B cell (primary cell): Measurements from ENCODE around the gene DCAF7. TPM values are rescaled to one million over a fixed set of nuclear protein-coding genes. Genes with fewer than 3 reads are reported as not detected.
A peak's percentile ranks its signal among the peaks of the same experiment; 100 is the strongest.

Source experiments
- ATAC-seq: fragments of 200-7000 bp; cut with Tn5 transposase; one replicate; pipeline ENCODE4 v1.10.0; 2021; ENCODE audit warnings: low read depth, mild to moderate bottlenecking, moderate number of reproducible peaks, moderate library complexity
- CTCF ChIA-PET: fragments of 350-600 bp; sonication (Branson Sonifier 250); formaldehyde crosslinking; loops from one replicate; lab custom pipeline; 2021; ENCODE audit warnings: antibody characterized with exemption, inconsistent platforms; lab: Charles Lee
- POLR2A ChIA-PET: fragments of 350-600 bp; sonication (Branson Sonifier 250); formaldehyde crosslinking; loops from one replicate; lab custom pipeline; 2021; ENCODE audit warnings: antibody characterized with exemption; lab: Charles Lee
- DNase-seq: peaks from one replicate; pipeline ENCODE4 v3.0.0; 2013
- H2AFZ ChIP-seq: 2 replicates; pipeline ENCODE4 v1.6.1; 2012; ENCODE audit warnings: mild to moderate bottlenecking, low read depth, low read length; ENCODE audit not compliant: insufficient read depth, poor library complexity, severe bottlenecking
- H3K27ac ChIP-seq, 2 donors: 1 replicate in 1 of 2; 2 replicates in 1 of 2; pipeline ENCODE4 v1.5.1; 2012 to 2013; ENCODE audit warnings: low read length in 2 of 2, mild to moderate bottlenecking in 2 of 2, moderate library complexity in 1 of 2
- H3K27me3 ChIP-seq, 4 experiments: fragments of 200-600 bp in 1 of 4; sonication (generic) in 1 of 4; replicated peaks in 1 of 4; 1 replicate in 2 of 4; 2 replicates in 2 of 4; pipeline versions ENCODE4 v1.6.1 to v1.7.0; 2013 to 2016; ENCODE audit warnings: low read length in 3 of 4, mild to moderate bottlenecking in 2 of 4, mixed read lengths in 1 of 4, moderate library complexity in 1 of 4; ENCODE audit not compliant: insufficient read depth in 4 of 4, control insufficient read depth in 3 of 4; ENCODE audit errors: control extremely low read depth in 1 of 4
- H3K36me3 ChIP-seq, 2 experiments: replicated peaks in 1 of 2; 1 replicate in 1 of 2; 2 replicates in 1 of 2; pipeline versions ENCODE4 v1.6.1 to v1.7.1; 2013; ENCODE audit warnings: low read length in 1 of 2; ENCODE audit not compliant: insufficient read depth in 2 of 2, control insufficient read depth in 1 of 2; ENCODE audit errors: control extremely low read depth in 1 of 2, extremely low read depth in 1 of 2
- H3K4me1 ChIP-seq, 2 donors: fragments of 200-600 bp in 1 of 2; sonication (generic) in 1 of 2; 1 replicate in 1 of 2; 2 replicates in 1 of 2; pipeline versions ENCODE4 v1.5.1 to v1.6.1; 2013 to 2017; ENCODE audit warnings: low read length in 2 of 2; ENCODE audit not compliant: control insufficient read depth in 2 of 2, insufficient read depth in 2 of 2
- H3K4me2 ChIP-seq: replicated peaks from 2 replicates; pipeline ENCODE3; 2012; ENCODE audit warnings: mild to moderate bottlenecking, low read depth, low read length; ENCODE audit not compliant: poor library complexity, severe bottlenecking
- H3K4me3 ChIP-seq, 5 experiments: fragments of 200-600 bp in 1 of 5; sonication (generic) in 1 of 5; 1 replicate in 3 of 5; 2 replicates in 2 of 5; pipeline versions ENCODE4 v1.5.1 to v1.7.0; 2011 to 2016; ENCODE audit warnings: low read length in 4 of 5, mild to moderate bottlenecking in 4 of 5, low read depth in 2 of 5, control low read depth in 1 of 5, moderate library complexity in 1 of 5; ENCODE audit not compliant: insufficient read depth in 1 of 5; ENCODE audit errors: control extremely low read depth in 1 of 5, extremely low read depth in 1 of 5
- H3K79me2 ChIP-seq: fragments of 200-600 bp; sonication (generic); one replicate; pipeline ENCODE4 v1.6.0; 2016; ENCODE audit warnings: low read length; ENCODE audit not compliant: control insufficient read depth, insufficient read depth
- H3K9ac ChIP-seq: fragments of 200-600 bp; sonication (generic); 2 replicates; pipeline ENCODE4 v1.6.1; 2017; ENCODE audit warnings: mild to moderate bottlenecking, low read length, moderate library complexity
- H3K9me3 ChIP-seq, 3 donors: one replicate each; pipeline versions ENCODE4 v1.6.1 to v1.7.1; 2013; ENCODE audit warnings: low read length in 2 of 3; ENCODE audit not compliant: control insufficient read depth in 2 of 3, insufficient read depth in 1 of 3; ENCODE audit errors: control extremely low read depth in 1 of 3
- H4K20me1 ChIP-seq: 2 replicates; pipeline ENCODE4 v1.6.0; 2012; ENCODE audit warnings: mild to moderate bottlenecking, low read length; ENCODE audit not compliant: insufficient read depth, control insufficient read depth, poor library complexity, severe bottlenecking
- H3K27ac Mint-ChIP-seq: one replicate; pipeline ENCODE4 v1.8.0; 2021; ENCODE audit warnings: mixed read lengths
- H3K27me3 Mint-ChIP-seq: one replicate; pipeline ENCODE4 v1.8.0; 2021; ENCODE audit warnings: mixed read lengths
- H3K4me1 Mint-ChIP-seq: one replicate; pipeline ENCODE4 v1.8.0; 2021; ENCODE audit warnings: mixed read lengths
- H3K4me3 Mint-ChIP-seq: one replicate; pipeline ENCODE4 v1.8.0; 2021; ENCODE audit warnings: mixed read lengths
- H3K9me3 Mint-ChIP-seq: one replicate; pipeline ENCODE4 v1.8.0; 2022; ENCODE audit warnings: mixed read lengths; ENCODE audit not compliant: insufficient read depth
- EZH2 ChIP-seq: IDR thresholded peaks from 2 replicates; pipeline ENCODE4 v1.6.1; 2012; ENCODE audit warnings: borderline replicate concordance, low read depth, mild to moderate bottlenecking, moderate library complexity, low read length; ENCODE audit not compliant: insufficient read depth, poor library complexity, severe bottlenecking
- WGBS: methylation state at CpG from one replicate; pipeline ENCODE4 v1.1.5; 2013; ENCODE audit warnings: missing lambda C conversion rate; ENCODE audit not compliant: insufficient coverage; 5-methylcytosine and 5-hydroxymethylcytosine counted together
- intact Hi-C: fragments of 100-400 bp; cut with micrococcal nuclease; formaldehyde crosslinking; loops from one replicate; pipeline ENCODE4 v1.10.0; 2022
- polyA plus RNA-seq: library from polyadenylated mRNA; depleted of rRNA; stranded (reverse); fragments of >200 nt; gene quantifications from 2 replicates; pipeline ENCODE4 v1.2.3, GENCODE V29; 2012
- total RNA-seq, 2 donors: library from RNA; stranded (reverse); fragments of 120-200 nt in 1 of 2; gene quantifications; 1 replicate in 1 of 2; 2 replicates in 1 of 2; pipeline versions ENCODE4 v1.2.3 to v1.2.4, GENCODE V29; 2013 to 2022
- TF ChIP-seq, protein P1 (sequence below): fragments of 200-600 bp; IDR thresholded peaks from one replicate; pipeline ENCODE4 v1.8.0; 2022; ENCODE audit warnings: antibody characterized with exemption, mild to moderate bottlenecking

Gene DCAF7
- total and polyA plus RNA-seq, 2 donors (not counting 1 experiment from before 2014, with no cell fraction given): 55.1 to 84.7 TPM

DNA sequence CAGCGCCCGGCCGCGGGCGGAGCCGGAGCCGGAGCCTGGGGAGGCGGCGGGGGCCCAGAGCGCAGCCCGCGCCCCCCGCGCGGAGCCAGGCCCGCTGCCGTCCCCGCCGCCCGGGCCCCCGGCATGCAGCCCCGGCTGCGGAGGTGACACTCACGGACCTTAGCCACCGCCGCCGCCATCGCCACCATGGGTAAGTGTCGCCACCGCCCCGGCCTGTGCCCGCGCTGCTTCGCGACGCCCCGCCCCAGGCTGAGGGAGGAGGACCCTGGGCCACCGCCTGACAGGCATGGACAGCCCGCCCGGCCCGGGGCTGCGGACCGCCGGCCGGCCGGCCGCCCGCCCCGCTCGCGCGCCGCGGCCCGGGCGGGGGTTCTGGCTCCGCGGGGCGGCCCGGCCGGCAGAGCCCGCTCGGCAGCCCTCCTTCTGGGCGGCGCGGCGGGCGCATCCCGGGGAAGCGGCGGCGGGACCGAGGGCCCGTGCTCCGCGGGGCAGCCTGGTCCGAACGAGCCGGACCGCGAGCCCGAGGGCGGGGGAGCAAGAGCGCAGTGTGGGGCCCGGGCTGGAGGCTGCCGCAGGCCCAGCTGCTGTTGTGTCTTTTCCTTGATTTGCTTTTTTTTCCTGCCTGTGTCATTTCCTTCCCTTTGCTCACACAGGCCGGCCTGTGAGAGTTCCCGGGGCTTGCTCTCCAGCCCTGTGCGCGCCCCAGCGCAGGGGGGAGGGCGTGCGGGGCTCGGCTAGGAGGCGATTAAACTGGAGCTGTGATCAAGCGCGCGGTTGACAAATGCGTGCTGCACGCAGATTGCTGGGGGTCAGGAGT lies 72.5 kb downstream of the DCAF7 start:
- H3K36me3 ChIP-seq: no peaks in the 10 kb centered on the region
- ATAC-seq (peak; percentile 18), DNase-seq (peak; percentile 50)
- H3K9me3 Mint-ChIP-seq: no peaks in the 10 kb centered on the region
- ChIA-PET CTCF (interaction anchor here (0.9 to 4.1 kb wide), 7 partner anchors 8 to 198 kb away, joined by 3 to 30 read pairs (median 5); no protein-coding TSS in a partner anchor), POLR2A (interaction anchor here (0.7 to 2.8 kb wide), 12 partner anchors 11 to 884 kb away, joined by 3 to 48 read pairs (median 5); partner anchors contain the start of genes CCDC47, CEP95, DCAF7 and DDX42)
- peak overlapping the region; percentile 99 for H3K4me3 Mint-ChIP-seq
- peaks cover 50% of the 10 kb centered on the region for H3K79me2 ChIP-seq
- intact Hi-C loops: loop anchor here (1.0 to 5.0 kb wide), 10 partner anchors 22 to 655 kb away; partner anchors contain the start of genes CCDC47, CYB561, DCAF7 and FTSJ3
- under 1% methylated on average over 100 of the region's 100 CpGs for WGBS
- H3K4me3 ChIP-seq: peak overlapping the region; percentile 53 to 90 (median 71)
- H3K27me3 ChIP-seq: no peaks in the 10 kb centered on the region
- H3K4me2 ChIP-seq: peak overlapping the region; percentile 97
- peaks cover 40% of the 10 kb centered on the region for H4K20me1 ChIP-seq
- no peaks in the 10 kb centered on the region for H3K27me3 Mint-ChIP-seq
- peaks cover 42% of the 10 kb centered on the region for H3K4me1 Mint-ChIP-seq
- peaks cover 18 to 24% of the 10 kb centered on the region in 2 donors for H3K4me1 ChIP-seq
- peak overlapping the region in 1 of 2 donors; percentile 59 for H3K27ac ChIP-seq
- peak overlapping the region; percentile 99 for H2AFZ ChIP-seq
- no peaks in the 10 kb centered on the region for H3K9me3 ChIP-seq
- peak overlapping the region; percentile 94 for H3K27ac Mint-ChIP-seq
- TF ChIP-seq, protein P1, sequence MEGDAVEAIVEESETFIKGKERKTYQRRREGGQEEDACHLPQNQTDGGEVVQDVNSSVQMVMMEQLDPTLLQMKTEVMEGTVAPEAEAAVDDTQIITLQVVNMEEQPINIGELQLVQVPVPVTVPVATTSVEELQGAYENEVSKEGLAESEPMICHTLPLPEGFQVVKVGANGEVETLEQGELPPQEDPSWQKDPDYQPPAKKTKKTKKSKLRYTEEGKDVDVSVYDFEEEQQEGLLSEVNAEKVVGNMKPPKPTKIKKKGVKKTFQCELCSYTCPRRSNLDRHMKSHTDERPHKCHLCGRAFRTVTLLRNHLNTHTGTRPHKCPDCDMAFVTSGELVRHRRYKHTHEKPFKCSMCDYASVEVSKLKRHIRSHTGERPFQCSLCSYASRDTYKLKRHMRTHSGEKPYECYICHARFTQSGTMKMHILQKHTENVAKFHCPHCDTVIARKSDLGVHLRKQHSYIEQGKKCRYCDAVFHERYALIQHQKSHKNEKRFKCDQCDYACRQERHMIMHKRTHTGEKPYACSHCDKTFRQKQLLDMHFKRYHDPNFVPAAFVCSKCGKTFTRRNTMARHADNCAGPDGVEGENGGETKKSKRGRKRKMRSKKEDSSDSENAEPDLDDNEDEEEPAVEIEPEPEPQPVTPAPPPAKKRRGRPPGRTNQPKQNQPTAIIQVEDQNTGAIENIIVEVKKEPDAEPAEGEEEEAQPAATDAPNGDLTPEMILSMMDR: no peak
- no peak for TF ChIP-seq EZH2
- H3K9ac ChIP-seq: peak overlapping the region; percentile 91
